Measurements from ENCODE around the gene SORCS1. TPM values are rescaled to one million over a fixed set of nuclear protein-coding genes. Genes with fewer than 3 reads are reported as not detected.

The SORCS1 gene
- total and polyA plus RNA-seq, 2 of the 13 experiments (the other 11 are each of a cell fraction or from before 2014, with no cell fraction given) = not detected

- Histone ChIP-seq H3K9me3 (ENCODE audit: low read length) (no peaks in the 10 kb centered on the region; the same call in 1 of the 2 replicates), H4K20me1 (ENCODE audit: insufficient read depth, low read length) (no peaks in the 10 kb centered on the region), H3K27me3 (ENCODE audit: control insufficient read depth in 1 of 2, insufficient read depth in 2 of 2, low read length in 2 of 2) (no peaks in the 10 kb centered on the region), H3K4me2 (ENCODE audit: low read depth, low read length) (no peak overlapping the region), H3K4me1 (ENCODE audit: insufficient read depth, low read length) (no peaks in the 10 kb centered on the region), H3K4me3 (replicated peaks in 1 of 3; ENCODE audit: insufficient read depth in 1 of 3, low read depth in 2 of 3, low read length in 3 of 3) (no peak overlapping the region), H3K27ac (ENCODE audit: extremely low read length, insufficient read depth, low read length) (no peak overlapping the region), H3K36me3 (replicated peaks in 1 of 2; ENCODE audit: control insufficient read depth in 1 of 2, insufficient read depth in 2 of 2, low read length in 2 of 2) (no peaks in the 10 kb centered on the region), H2AFZ (ENCODE audit: low read length) (no peak overlapping the region), H3K9ac (ENCODE audit: insufficient read depth, low read depth, low read length) (no peak overlapping the region), H3K79me2 (ENCODE audit: insufficient read depth, low read length) (no peaks in the 10 kb centered on the region)
- 37% methylated on average over 6 of the region's 6 CpGs for WGBS (ENCODE audit: low lambda C conversion rate)
- FAIRE-seq (no peak), ATAC-seq (no peak), DNase-seq (ENCODE audit: low spot score) (no peak)
- CTCF ChIA-PET (ENCODE audit: low intra/inter-chr PET ratio, low total read pairs) = no interaction called here
- TF ChIP-seq KAT2B (IDR thresholded peaks at IDR 0.05; ENCODE audit: borderline replicate concordance, low read depth, low read length) = no peak
- no peak for TF ChIP-seq TEAD3 (CRISPR knock-in tag; optimal IDR thresholded peaks at IDR 0.05; ENCODE audit: borderline replicate concordance)
- no peak for TF ChIP-seq MIER3 (CRISPR knock-in tag; IDR thresholded peaks at IDR 0.05; ENCODE audit: borderline replicate concordance)
- TF ChIP-seq ATF2 (CRISPR knock-in tag; IDR thresholded peaks at IDR 0.05) = no peak
- TF ChIP-seq ZMYM4 (CRISPR knock-in tag; IDR thresholded peaks at IDR 0.05) = no peak
- TF ChIP-seq RFXAP (CRISPR knock-in tag; IDR thresholded peaks at IDR 0.05; ENCODE audit: borderline replicate concordance) = no peak
- no peak for TF ChIP-seq ZZZ3 (CRISPR knock-in tag; IDR thresholded peaks at IDR 0.05; ENCODE audit: borderline replicate concordance)
- POLR2A ChIA-PET = no interaction called here
- BruUV-seq (replicated peaks) = no TSS peak
- intact Hi-C loops (cut with micrococcal nuclease; ENCODE audit: unreplicated experiment) (no loop called here), in situ Hi-C loops (cut with HindIII; ENCODE audit: extremely low pct_ligation_motif_present, low pct_unique_long_range_greater_than_20kb) (no loop called here)
Observed at GRCh38 chr10:106548832-106549231, 615.7 kb downstream of the SORCS1 start.

GRCh38 chr10:106547047-106547635, 617.4 kb downstream of the SORCS1 start:
- no peak overlapping the region for H2AFZ ChIP-seq (ENCODE audit: low read length)
- in situ Hi-C loops (cut with HindIII; ENCODE audit: extremely low pct_ligation_motif_present, low pct_unique_long_range_greater_than_20kb) = no loop called here
- TF ChIP-seq ELK4 (CRISPR knock-in tag; IDR thresholded peaks at IDR 0.05; ENCODE audit: borderline replicate concordance) (no peak), ZNF704 (CRISPR knock-in tag; IDR thresholded peaks at IDR 0.05; ENCODE audit: borderline replicate concordance) (no peak), CENPT (CRISPR knock-in tag; IDR thresholded peaks at IDR 0.05; ENCODE audit: low read depth) (no peak), ZBTB4 (CRISPR knock-in tag; IDR thresholded peaks at IDR 0.05; ENCODE audit: borderline replicate concordance) (no peak)

More at GRCh38 chr10:106547047-106547635, 617.4 kb downstream of the SORCS1 start:
- ChIA-PET CTCF (ENCODE audit: low intra/inter-chr PET ratio, low total read pairs) (no interaction called here), POLR2A (no interaction called here)
- Histone ChIP-seq H3K79me2 (ENCODE audit: insufficient read depth, low read length) (no peaks in the 10 kb centered on the region), H3K4me2 (ENCODE audit: low read depth, low read length) (no peak overlapping the region), H3K27me3 (ENCODE audit: control insufficient read depth in 1 of 2, insufficient read depth in 2 of 2, low read length in 2 of 2) (no peaks in the 10 kb centered on the region), H3K9ac (ENCODE audit: insufficient read depth, low read depth, low read length) (no peak overlapping the region), H3K4me1 (ENCODE audit: insufficient read depth, low read length) (no peaks in the 10 kb centered on the region), H3K4me3 (replicated peaks in 1 of 3; ENCODE audit: insufficient read depth in 1 of 3, low read depth in 2 of 3, low read length in 3 of 3) (no peak overlapping the region), H4K20me1 (ENCODE audit: insufficient read depth, low read length) (no peaks in the 10 kb centered on the region), H3K27ac (ENCODE audit: extremely low read length, insufficient read depth, low read length) (no peak overlapping the region), H3K36me3 (replicated peaks in 1 of 2; ENCODE audit: control insufficient read depth in 1 of 2, insufficient read depth in 2 of 2, low read length in 2 of 2) (no peaks in the 10 kb centered on the region), H3K9me3 (ENCODE audit: low read length) (no peaks in the 10 kb centered on the region; the same call in 1 of the 2 replicates)
- FAIRE-seq (no peak), DNase-seq (ENCODE audit: low spot score) (no peak), ATAC-seq (no peak)
- BruUV-seq (replicated peaks) = no TSS peak
- 15% methylated on average over 7 of the region's 7 CpGs for WGBS (ENCODE audit: low lambda C conversion rate)
- intact Hi-C loops (cut with micrococcal nuclease; ENCODE audit: unreplicated experiment) = no loop called here

All from HepG2 (cell line).